H1 (cell line): ENCODE results near the gene CDC40. TPM values are rescaled to one million over a fixed set of nuclear protein-coding genes. Genes with fewer than 3 reads are reported as not detected.

Source experiments
- CTCF ChIA-PET: fragments of 300-600 bp; sonication (Branson Sonifier 250); formaldehyde crosslinking; loops from one replicate; lab custom pipeline; 2021; ENCODE audit not compliant: partially characterized antibody; lab: Charles Lee
- POLR2A ChIA-PET: fragments of 300-600 bp; sonication (Branson Sonifier 250); formaldehyde crosslinking; loops from one replicate; lab custom pipeline; 2021; ENCODE audit warnings: inconsistent platforms; ENCODE audit not compliant: partially characterized antibody; lab: Charles Lee
- DNase-seq, 2 experiments: peaks; one replicate each; pipeline versions ENCODE4 v3.0.0 to v3.0.0-alpha.2; 2010 to 2022; ENCODE audit warnings: low spot score in 2 of 2, low read depth in 1 of 2, mixed read lengths in 1 of 2
- FAIRE-seq: peaks from 2 replicates; lab custom pipeline; 2011; peaks lifted over from hg19 to GRCh38; lab: Jason Lieb, UNC
- H2AFZ ChIP-seq: 2 replicates; pipeline ENCODE4 v1.8.1; 2012; ENCODE audit warnings: low read length, inconsistent platforms
- H2AK5ac ChIP-seq: 2 replicates; pipeline ENCODE4 v1.6.1; 2013; ENCODE audit warnings: low read depth, low read length
- H2BK120ac ChIP-seq: replicated peaks from 2 replicates; pipeline ENCODE3; 2013; ENCODE audit warnings: low read depth, low read length, inconsistent platforms
- H2BK12ac ChIP-seq: 2 replicates; pipeline ENCODE4 v1.6.1; 2013; ENCODE audit warnings: low read depth, low read length
- H2BK15ac ChIP-seq: 2 replicates; pipeline ENCODE4 v1.6.1; 2013; ENCODE audit warnings: low read length
- H2BK20ac ChIP-seq: 2 replicates; pipeline ENCODE4 v1.6.1; 2013; ENCODE audit warnings: low read length
- H2BK5ac ChIP-seq: 2 replicates; pipeline ENCODE4 v1.6.1; 2013; ENCODE audit warnings: low read depth, low read length
- H3K14ac ChIP-seq: 2 replicates; pipeline ENCODE4 v1.6.1; 2013; ENCODE audit warnings: inconsistent platforms; ENCODE audit not compliant: insufficient read length
- H3K18ac ChIP-seq: 2 replicates; pipeline ENCODE4 v1.6.1; 2013; ENCODE audit warnings: low read length; ENCODE audit errors: extremely low read depth
- H3K23ac ChIP-seq: 2 replicates; pipeline ENCODE4 v1.6.1; 2013; ENCODE audit warnings: inconsistent platforms; ENCODE audit not compliant: insufficient read length
- H3K23me2 ChIP-seq: 2 replicates; pipeline ENCODE4 v1.6.1; 2013; ENCODE audit warnings: low read depth, low read length
- H3K27ac ChIP-seq: 2 replicates; pipeline ENCODE4 v1.6.1; 2011; ENCODE audit warnings: low read depth, low read length, inconsistent platforms
- H3K27me3 ChIP-seq, 4 experiments: replicated peaks in 1 of 4; 1 replicate in 1 of 4; 2 replicates in 3 of 4; pipeline versions ENCODE4 v1.6.1 to v1.8.1; 2011 to 2013; ENCODE audit warnings: low read length in 3 of 4, mild to moderate bottlenecking in 3 of 4, inconsistent platforms in 2 of 4, mixed read lengths in 2 of 4, moderate library complexity in 1 of 4; ENCODE audit not compliant: control insufficient read depth in 3 of 4, insufficient read depth in 3 of 4; ENCODE audit errors: extremely low read depth in 1 of 4
- H3K36me3 ChIP-seq, 4 experiments: 2 replicates each; pipeline versions ENCODE4 v1.6.1 to v1.8.1; 2011 to 2013; ENCODE audit warnings: mild to moderate bottlenecking in 4 of 4, low read length in 3 of 4, moderate library complexity in 2 of 4, control low read depth in 1 of 4, inconsistent platforms in 1 of 4; ENCODE audit not compliant: insufficient read depth in 4 of 4, control insufficient read depth in 2 of 4
- H3K4ac ChIP-seq: replicated peaks from 2 replicates; pipeline ENCODE3; 2013; ENCODE audit warnings: low read length, low read depth, mixed read lengths, inconsistent platforms; ENCODE audit not compliant: insufficient read length
- H3K4me1 ChIP-seq, 4 experiments: replicated peaks in 1 of 4; 1 replicate in 1 of 4; 2 replicates in 3 of 4; pipeline versions ENCODE4 v1.6.1 to v1.8.1; 2011 to 2013; ENCODE audit warnings: low read length in 3 of 4, inconsistent platforms in 2 of 4, mixed read lengths in 1 of 4; ENCODE audit not compliant: insufficient read depth in 4 of 4, control insufficient read depth in 3 of 4
- H3K4me2 ChIP-seq, 2 experiments: 2 replicates each; pipeline versions ENCODE4 v1.6.1 to v1.8.1; 2011 to 2013; ENCODE audit warnings: low read depth in 2 of 2, low read length in 2 of 2, control low read depth in 1 of 2, inconsistent platforms in 1 of 2, mild to moderate bottlenecking in 1 of 2; ENCODE audit not compliant: insufficient read depth in 1 of 2
- H3K4me3 ChIP-seq, 4 experiments: fragments of 200-600, 300-600 bp in 1 of 4; sonication (generic), shearing (Covaris generic), sonication (Bioruptor Twin) in 1 of 4; 2 replicates each; pipeline versions ENCODE4 v1.5.1 to v1.8.1; 2011 to 2016; ENCODE audit warnings: low read length in 4 of 4, low read depth in 3 of 4, control low read depth in 2 of 4, inconsistent platforms in 2 of 4, mild to moderate bottlenecking in 2 of 4, mixed read lengths in 1 of 4, moderate library complexity in 1 of 4; ENCODE audit not compliant: insufficient read depth in 2 of 4; ENCODE audit errors: extremely low read depth in 1 of 4
- H3K56ac ChIP-seq: replicated peaks from 2 replicates; pipeline ENCODE3; 2013; ENCODE audit warnings: low read depth, mild to moderate bottlenecking, mixed read lengths, low read length, inconsistent platforms; ENCODE audit not compliant: insufficient read length
- H3K79me1 ChIP-seq: 2 replicates; pipeline ENCODE4 v1.6.1; 2013; ENCODE audit warnings: low read depth, low read length, control low read depth
- H3K79me2 ChIP-seq, 2 experiments: 2 replicates each; pipeline versions ENCODE4 v1.6.1 to v1.8.1; 2012 to 2013; ENCODE audit warnings: low read length in 2 of 2, mild to moderate bottlenecking in 2 of 2, inconsistent platforms in 1 of 2; ENCODE audit not compliant: insufficient read depth in 2 of 2, control insufficient read depth in 1 of 2
- H3K9ac ChIP-seq, 4 experiments: replicated peaks in 1 of 4; 1 replicate in 1 of 4; 2 replicates in 3 of 4; pipeline versions ENCODE4 v1.6.1 to v1.8.1; 2011 to 2013; ENCODE audit warnings: low read depth in 3 of 4, low read length in 3 of 4, control low read depth in 2 of 4, mild to moderate bottlenecking in 2 of 4, moderate library complexity in 2 of 4, inconsistent platforms in 1 of 4; ENCODE audit errors: extremely low read depth in 1 of 4
- H3K9me3 ChIP-seq, 2 experiments: 2 replicates each; pipeline versions ENCODE4 v1.6.1 to v1.8.1; 2012 to 2013; ENCODE audit warnings: mild to moderate bottlenecking in 2 of 2, moderate library complexity in 2 of 2, control low read depth in 1 of 2, inconsistent platforms in 1 of 2, low read depth in 1 of 2, low read length in 1 of 2, mixed read lengths in 1 of 2; ENCODE audit not compliant: insufficient read depth in 2 of 2
- H4K20me1 ChIP-seq, 2 experiments: replicated peaks in 1 of 2; 2 replicates each; pipeline versions ENCODE3 to v1.8.1; 2011 to 2013; ENCODE audit warnings: inconsistent platforms in 2 of 2, low read length in 2 of 2, mild to moderate bottlenecking in 1 of 2; ENCODE audit not compliant: insufficient read depth in 2 of 2, control insufficient read depth in 1 of 2
- H4K5ac ChIP-seq: 2 replicates; pipeline ENCODE4 v1.6.1; 2013; ENCODE audit warnings: low read length, low read depth, mixed read lengths, inconsistent platforms; ENCODE audit not compliant: insufficient read length
- H4K8ac ChIP-seq: 2 replicates; pipeline ENCODE4 v1.8.0; 2013; ENCODE audit warnings: mild to moderate bottlenecking, moderate library complexity, low read length, inconsistent platforms; ENCODE audit not compliant: insufficient read depth; ENCODE audit errors: extremely low read depth
- H4K91ac ChIP-seq: replicated peaks from 2 replicates; pipeline ENCODE3; 2013; ENCODE audit warnings: low read length, mixed read lengths, inconsistent platforms; ENCODE audit not compliant: insufficient read length
- CREB1 ChIP-seq: IDR thresholded peaks from 2 replicates; pipeline ENCODE4 v1.6.1; 2012; ENCODE audit warnings: inconsistent platforms
- E2F6 ChIP-seq: IDR thresholded peaks from 2 replicates; pipeline ENCODE4 v1.6.1; 2012; ENCODE audit warnings: inconsistent platforms
- POLR2A ChIP-seq, 2 experiments: IDR thresholded peaks; 1 replicate in 1 of 2; 2 replicates in 1 of 2; pipeline ENCODE4 v1.6.1; 2011; ENCODE audit warnings: low read depth in 2 of 2, low read length in 2 of 2, mild to moderate bottlenecking in 2 of 2; ENCODE audit errors: control extremely low read depth in 1 of 2
- RAD21 ChIP-seq, 2 experiments: IDR thresholded peaks in 1 of 2; conservative IDR thresholded peaks in 1 of 2; 2 replicates each; pipeline ENCODE4 v1.6.1; 2011; ENCODE audit warnings: low read depth in 2 of 2, low read length in 2 of 2, improper control_type of control experiment in 1 of 2, inconsistent platforms in 1 of 2, mild to moderate bottlenecking in 1 of 2, moderate library complexity in 1 of 2
- WGBS, 2 experiments: shearing (Covaris generic) in 1 of 2; methylation state at CpG; one replicate each; pipeline versions ENCODE4 v1.1.6 to v1.1.7; 2013 to 2015; ENCODE audit warnings: low lambda C conversion rate in 2 of 2, mixed read lengths in 2 of 2, inconsistent platforms in 1 of 2, low coverage in 1 of 2, missing lambda C conversion rate in 1 of 2; ENCODE audit not compliant: insufficient replicate concordance in 2 of 2, insufficient coverage in 1 of 2, insufficient read length in 1 of 2; ENCODE audit errors: extremely low coverage in 1 of 2, missing lambda C conversion rate in 1 of 2; 5-methylcytosine and 5-hydroxymethylcytosine counted together
- polyA plus RNA-seq, 7 experiments: library from polyadenylated mRNA; depleted of rRNA in 3 of 7; stranded (reverse) in 5 of 7; unstranded in 2 of 7; fragments of >200 nt in 5 of 7; fragments of 200-250 nt in 2 of 7; gene quantifications; 1 replicate in 5 of 7; 2 replicates in 1 of 7; 4 replicates in 1 of 7; pipeline versions ENCODE4 v1.2.1 to v1.2.3, GENCODE V29; 2011 to 2013; ENCODE audit warnings: missing spikeins in 2 of 7, mixed read lengths in 2 of 7
- total RNA-seq: library from RNA; stranded (reverse); fragmentation: NEBNext Ultra II Directional; extraction: Animal tissue kit (Norgen Biotek cat#: 25700); gene quantifications from 2 replicates; pipeline ENCODE4 v1.2.1, GENCODE V29; 2021

Gene CDC40
- total and polyA plus RNA-seq, 2 of the 8 experiments (the other 6 are each of a cell fraction or from before 2014, with no cell fraction given) = 7.3 to 27.2 TPM

GRCh38 chr6:110214338-110214737, 34.1 kb downstream of the CDC40 start:
- peaks cover 4 to 67% (median 28%) of the 10 kb centered on the region in 4 experiments; a peak in 7 of 8 replicates for H3K36me3 ChIP-seq
- no peak overlapping the region for H2BK5ac ChIP-seq
- no peak overlapping the region for H2AFZ ChIP-seq
- ChIA-PET POLR2A (interaction anchor here (0.9 to 1.2 kb wide), 3 partner anchors 8 to 32 kb away, joined by 3 read pairs; no protein-coding TSS in a partner anchor), CTCF (interaction anchor here (0.8 to 1.1 kb wide), 2 partner anchors 20 to 166 kb away, joined by 3 read pairs; no protein-coding TSS in a partner anchor)
- no peaks in the 10 kb centered on the region for H3K9me3 ChIP-seq
- no peak overlapping the region for H4K91ac ChIP-seq
- H3K18ac ChIP-seq = no peak overlapping the region
- H3K79me1 ChIP-seq = no peaks in the 10 kb centered on the region
- H3K27me3 ChIP-seq = no peaks in the 10 kb centered on the region
- no peak overlapping the region for H2BK15ac ChIP-seq
- 72% methylated on average over 1 of the region's 1 CpG; no CpG with 5 or more reads in 1 of the 2 experiments for WGBS, 2 experiments
- no peak for FAIRE-seq
- H2BK12ac ChIP-seq = no peak overlapping the region
- no peak overlapping the region for H2BK120ac ChIP-seq
- no peak overlapping the region for H2AK5ac ChIP-seq
- no peak overlapping the region for H3K14ac ChIP-seq
- no peaks in the 10 kb centered on the region for H3K23me2 ChIP-seq
- H4K20me1 ChIP-seq = no peaks in the 10 kb centered on the region
- no peak overlapping the region for H3K4me2 ChIP-seq
- no peaks in the 10 kb centered on the region for H3K4me1 ChIP-seq
- no peak overlapping the region for H2BK20ac ChIP-seq
- DNase-seq = no peak
- H3K4ac ChIP-seq = no peak overlapping the region
- no peaks in the 10 kb centered on the region for H3K79me2 ChIP-seq
- H3K9ac ChIP-seq = no peak overlapping the region
- no peak overlapping the region for H4K5ac ChIP-seq
- no peak overlapping the region for H4K8ac ChIP-seq
- no peak overlapping the region for H3K27ac ChIP-seq
- no peak overlapping the region for H3K56ac ChIP-seq
- no peak overlapping the region for H3K4me3 ChIP-seq
- H3K23ac ChIP-seq = no peak overlapping the region
- TF ChIP-seq RAD21 (IDR thresholded peaks at IDR 0.05 in 1 of 2, conservative IDR thresholded peaks at IDR 0.05 in 1 of 2; ENCODE audit: low read depth in 2 of 2, low read length in 2 of 2) (no peak), CREB1 (no peak), POLR2A (IDR thresholded peaks at IDR 0.05; ENCODE audit: control extremely low read depth in 1 of 2, low read depth in 2 of 2, low read length in 2 of 2) (no peak), E2F6 (no peak)
